ENCODE data around the gene RTN4R. TPM values are rescaled to one million over a fixed set of nuclear protein-coding genes. Genes with fewer than 3 reads are reported as not detected.
A peak's percentile ranks its signal among the peaks of the same experiment; 100 is the strongest.

The RTN4R gene
- total and polyA plus RNA-seq, 2 donors from 2014 or later, result 1.2 to 2.5 TPM

- H3K36me3 ChIP-seq (ENCODE audit: control insufficient read depth in 2 of 3, insufficient read depth in 3 of 3, low read length in 3 of 3), result no peaks in the 10 kb centered on the region
- peaks cover 0 to 37% (median 0%) of the 10 kb centered on the region in 3 donors for H3K4me1 ChIP-seq (ENCODE audit: control insufficient read depth in 2 of 3, insufficient read depth in 2 of 3, low read depth in 1 of 3, low read length in 3 of 3)
- TF ChIP-seq, protein P1, sequence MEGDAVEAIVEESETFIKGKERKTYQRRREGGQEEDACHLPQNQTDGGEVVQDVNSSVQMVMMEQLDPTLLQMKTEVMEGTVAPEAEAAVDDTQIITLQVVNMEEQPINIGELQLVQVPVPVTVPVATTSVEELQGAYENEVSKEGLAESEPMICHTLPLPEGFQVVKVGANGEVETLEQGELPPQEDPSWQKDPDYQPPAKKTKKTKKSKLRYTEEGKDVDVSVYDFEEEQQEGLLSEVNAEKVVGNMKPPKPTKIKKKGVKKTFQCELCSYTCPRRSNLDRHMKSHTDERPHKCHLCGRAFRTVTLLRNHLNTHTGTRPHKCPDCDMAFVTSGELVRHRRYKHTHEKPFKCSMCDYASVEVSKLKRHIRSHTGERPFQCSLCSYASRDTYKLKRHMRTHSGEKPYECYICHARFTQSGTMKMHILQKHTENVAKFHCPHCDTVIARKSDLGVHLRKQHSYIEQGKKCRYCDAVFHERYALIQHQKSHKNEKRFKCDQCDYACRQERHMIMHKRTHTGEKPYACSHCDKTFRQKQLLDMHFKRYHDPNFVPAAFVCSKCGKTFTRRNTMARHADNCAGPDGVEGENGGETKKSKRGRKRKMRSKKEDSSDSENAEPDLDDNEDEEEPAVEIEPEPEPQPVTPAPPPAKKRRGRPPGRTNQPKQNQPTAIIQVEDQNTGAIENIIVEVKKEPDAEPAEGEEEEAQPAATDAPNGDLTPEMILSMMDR (IDR thresholded peaks at IDR 0.05; ENCODE audit: borderline replicate concordance, extremely low read depth, insufficient read depth), result no peak
- no peak overlapping the region for H3K9ac ChIP-seq (ENCODE audit: low read length in 3 of 3)
- DNase-seq (peak in 1 of 5 donors; percentile 36), FAIRE-seq (no peak)
- intact Hi-C loops (cut with DNase I), result no loop called here
- H3K9me3 ChIP-seq (ENCODE audit: control insufficient read depth in 2 of 3, insufficient read depth in 1 of 3, low read length in 3 of 3), result no peaks in the 10 kb centered on the region
- no peaks in the 10 kb centered on the region for H3K27me3 ChIP-seq (ENCODE audit: control insufficient read depth, insufficient read depth, low read length)
- no peak overlapping the region for H3K27ac ChIP-seq (ENCODE audit: low read depth in 2 of 2, low read length in 2 of 2)
- H3K4me3 ChIP-seq (ENCODE audit: low read length in 3 of 3), result no peak overlapping the region
These were observed 26.3 kb downstream of the RTN4R start for GRCh38 chr22:20241579-20242392.

DNA sequence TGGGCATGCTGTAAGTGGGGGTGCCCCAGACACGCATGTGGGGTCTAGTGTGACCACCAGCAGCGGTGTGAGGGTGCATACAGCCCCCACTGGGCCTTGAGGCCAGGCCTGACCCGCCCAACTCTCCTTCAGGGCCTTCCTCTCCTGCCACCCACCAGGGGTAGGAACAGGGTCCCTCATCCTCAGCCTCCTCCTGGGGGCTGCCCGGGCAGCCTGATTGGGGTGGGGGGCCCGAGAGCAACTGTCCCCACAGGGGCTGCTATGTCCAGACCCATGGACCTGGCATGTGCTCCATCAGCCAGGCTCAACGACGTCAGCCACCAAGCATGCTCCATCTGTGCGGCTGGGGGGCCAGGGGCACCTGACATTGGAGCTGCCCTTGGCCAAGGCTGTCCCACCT lies 27.2 kb downstream of the RTN4R start:
- Histone ChIP-seq H3K4me1 (ENCODE audit: control insufficient read depth in 2 of 3, insufficient read depth in 2 of 3, low read depth in 1 of 3, low read length in 3 of 3) (peaks cover 0 to 34% (median 0%) of the 10 kb centered on the region in 3 donors), H3K36me3 (ENCODE audit: control insufficient read depth in 2 of 3, insufficient read depth in 3 of 3, low read length in 3 of 3) (no peaks in the 10 kb centered on the region), H3K27me3 (ENCODE audit: control insufficient read depth, insufficient read depth, low read length) (no peaks in the 10 kb centered on the region), H3K4me3 (ENCODE audit: low read length in 3 of 3) (no peak overlapping the region), H3K9ac (ENCODE audit: low read length in 3 of 3) (no peak overlapping the region), H3K27ac (ENCODE audit: low read depth in 2 of 2, low read length in 2 of 2) (no peak overlapping the region), H3K9me3 (ENCODE audit: control insufficient read depth in 2 of 3, insufficient read depth in 1 of 3, low read length in 3 of 3) (no peaks in the 10 kb centered on the region)
- TF ChIP-seq, protein P1 (IDR thresholded peaks at IDR 0.05; ENCODE audit: borderline replicate concordance, extremely low read depth, insufficient read depth), result no peak
- intact Hi-C loops (cut with DNase I), result no loop called here
- DNase-seq (peak in 1 of 5 donors; percentile 36), FAIRE-seq (no peak)

GRCh38 chr22:20240447-20240764 lies 27.7 kb downstream of the RTN4R start:
- H3K27ac ChIP-seq (ENCODE audit: low read depth in 2 of 2, low read length in 2 of 2), result no peak overlapping the region
- no peak for FAIRE-seq

More at GRCh38 chr22:20240447-20240764, 27.7 kb downstream of the RTN4R start:
- no peaks in the 10 kb centered on the region for H3K36me3 ChIP-seq (ENCODE audit: control insufficient read depth in 2 of 3, insufficient read depth in 3 of 3, low read length in 3 of 3)
- H3K4me3 ChIP-seq (ENCODE audit: low read length in 3 of 3), result no peak overlapping the region
- H3K9ac ChIP-seq (ENCODE audit: low read length in 3 of 3), result no peak overlapping the region
- H3K9me3 ChIP-seq (ENCODE audit: control insufficient read depth in 2 of 3, insufficient read depth in 1 of 3, low read length in 3 of 3), result no peaks in the 10 kb centered on the region
- no peaks in the 10 kb centered on the region for H3K27me3 ChIP-seq (ENCODE audit: control insufficient read depth, insufficient read depth, low read length)
- intact Hi-C loops (cut with DNase I), result no loop called here
- TF ChIP-seq, protein P1 (IDR thresholded peaks at IDR 0.05; ENCODE audit: borderline replicate concordance, extremely low read depth, insufficient read depth), result no peak
- DNase-seq, result peak in 4 of 5 donors; percentile 92 to 96 (median 94)
- H3K4me1 ChIP-seq (ENCODE audit: control insufficient read depth in 2 of 3, insufficient read depth in 2 of 3, low read depth in 1 of 3, low read length in 3 of 3), result peaks cover 0 to 32% (median 0%) of the 10 kb centered on the region in 3 donors
